ENCODE results near the gene CREB3L2. TPM values are rescaled to one million over a fixed set of nuclear protein-coding genes. Genes with fewer than 3 reads are reported as not detected.
"Not testable (repeated sequence)": the region's sequence is repeated elsewhere in the genome, so short reads cannot be mapped to it uniquely, and the experiment has no call there.

The CREB3L2 gene
- total RNA-seq: 103 TPM

GRCh38 chr7:138001529-138002095, at the start of gene CREB3L2:
TSS of gene CREB3L2 (minus strand) at chr7:138002086. CDS start at chr7:138001705, 381 bp downstream.
- DNase-seq (ENCODE audit: low spot score) (peak; percentile 81), ATAC-seq (peak; percentile 50)
- intact Hi-C loops (cut with DNase I): no loop called here

- DNase-seq (ENCODE audit: low spot score) (no peak), ATAC-seq (no peak)
- intact Hi-C loops (cut with DNase I): no loop called here
Observed at GRCh38 chr7:138049505-138050116, 47.7 kb upstream of the CREB3L2 start.

GRCh38 chr7:138047907-138048306, 46.0 kb upstream of the CREB3L2 start:
- DNase-seq (ENCODE audit: low spot score) (no peak), ATAC-seq (no peak)
- intact Hi-C loops (cut with DNase I): no loop called here

GRCh38 chr7:138044897-138045296, 43.0 kb upstream of the CREB3L2 start:
- no peak for ATAC-seq
- intact Hi-C loops (cut with DNase I): no loop called here
- DNase-seq (ENCODE audit: low spot score): no peak

- DNase-seq (ENCODE audit: low spot score); intact Hi-C loops (cut with DNase I); ATAC-seq: not testable (repeated sequence)
Observed at GRCh38 chr7:138040063-138040462, 38.2 kb upstream of the CREB3L2 start.

GRCh38 chr7:138036135-138036534, 34.2 kb upstream of the CREB3L2 start:
- intact Hi-C loops (cut with DNase I): no loop called here
- no peak for ATAC-seq
- no peak for DNase-seq (ENCODE audit: low spot score)

GRCh38 chr7:138033241-138033640, 31.4 kb upstream of the CREB3L2 start:
- intact Hi-C loops (cut with DNase I): no loop called here
- ATAC-seq (no peak), DNase-seq (ENCODE audit: low spot score) (no peak)

- intact Hi-C loops (cut with DNase I): no loop called here
- ATAC-seq (no peak), DNase-seq (ENCODE audit: low spot score) (no peak)
Observed at GRCh38 chr7:138032770-138033169, 30.9 kb upstream of the CREB3L2 start.

GRCh38 chr7:138032186-138032585, 30.3 kb upstream of the CREB3L2 start:
- no peak for DNase-seq (ENCODE audit: low spot score)

GRCh38 chr7:138030679-138031351, 28.9 kb upstream of the CREB3L2 start:
- DNase-seq (ENCODE audit: low spot score) (no peak), ATAC-seq (no peak)
- intact Hi-C loops (cut with DNase I): no loop called here

More at GRCh38 chr7:138032186-138032585, 30.3 kb upstream of the CREB3L2 start:
- no peak for ATAC-seq
- intact Hi-C loops (cut with DNase I): no loop called here

GRCh38 chr7:138029941-138030340, 28.1 kb upstream of the CREB3L2 start:
- intact Hi-C loops (cut with DNase I): no loop called here
- ATAC-seq: no peak
- no peak for DNase-seq (ENCODE audit: low spot score)

GRCh38 chr7:138029126-138029525, 27.2 kb upstream of the CREB3L2 start:
- ATAC-seq (no peak), DNase-seq (ENCODE audit: low spot score) (no peak)
- intact Hi-C loops (cut with DNase I): no loop called here

- DNase-seq (ENCODE audit: low spot score): no peak
- intact Hi-C loops (cut with DNase I): no loop called here
- ATAC-seq: no peak
Observed at GRCh38 chr7:138027100-138027499, 25.2 kb upstream of the CREB3L2 start.

- ATAC-seq (no peak), DNase-seq (ENCODE audit: low spot score) (no peak)
- intact Hi-C loops (cut with DNase I): no loop called here
Observed at GRCh38 chr7:138025215-138026186, 23.6 kb upstream of the CREB3L2 start.

GRCh38 chr7:138024765-138025164, 22.9 kb upstream of the CREB3L2 start:
- intact Hi-C loops (cut with DNase I): no loop called here
- no peak for ATAC-seq
- DNase-seq (ENCODE audit: low spot score): no peak

- intact Hi-C loops (cut with DNase I): no loop called here
- DNase-seq (ENCODE audit: low spot score) (no peak), ATAC-seq (no peak)
Observed at GRCh38 chr7:138024343-138024691, 22.4 kb upstream of the CREB3L2 start.

- intact Hi-C loops (cut with DNase I): no loop called here
- DNase-seq (ENCODE audit: low spot score): no peak
- no peak for ATAC-seq
Observed at GRCh38 chr7:138023618-138024342, 21.9 kb upstream of the CREB3L2 start.

GRCh38 chr7:138021889-138022288, 20.0 kb upstream of the CREB3L2 start:
- intact Hi-C loops (cut with DNase I): no loop called here
- ATAC-seq (no peak), DNase-seq (ENCODE audit: low spot score) (no peak)

GRCh38 chr7:138017992-138018391, 16.1 kb upstream of the CREB3L2 start:
- intact Hi-C loops (cut with DNase I): no loop called here
- ATAC-seq (no peak), DNase-seq (ENCODE audit: low spot score) (no peak)

All from sciatic nerve (tissue), 2 donors.